D721Med (cell line): Measurements from ENCODE around the gene IL9R.
A peak's percentile ranks its signal among the peaks of the same experiment; 100 is the strongest.

Source experiments
- DNase-seq: peaks from one replicate; pipeline ENCODE4 v3.0.0; 2011; ENCODE audit warnings: low spot score; ENCODE audit not compliant: insufficient read length
- FAIRE-seq: peaks from 2 replicates; lab custom pipeline; 2011; peaks lifted over from hg19 to GRCh38; lab: Jason Lieb, UNC
- TF ChIP-seq, protein P1 (sequence below): IDR thresholded peaks from 2 replicates; pipeline ENCODE4 v1.5.1; 2012; ENCODE audit warnings: mild to moderate bottlenecking, control low read depth; ENCODE audit not compliant: insufficient read depth; ENCODE audit errors: missing control alignments

IL9R gene, protein sequence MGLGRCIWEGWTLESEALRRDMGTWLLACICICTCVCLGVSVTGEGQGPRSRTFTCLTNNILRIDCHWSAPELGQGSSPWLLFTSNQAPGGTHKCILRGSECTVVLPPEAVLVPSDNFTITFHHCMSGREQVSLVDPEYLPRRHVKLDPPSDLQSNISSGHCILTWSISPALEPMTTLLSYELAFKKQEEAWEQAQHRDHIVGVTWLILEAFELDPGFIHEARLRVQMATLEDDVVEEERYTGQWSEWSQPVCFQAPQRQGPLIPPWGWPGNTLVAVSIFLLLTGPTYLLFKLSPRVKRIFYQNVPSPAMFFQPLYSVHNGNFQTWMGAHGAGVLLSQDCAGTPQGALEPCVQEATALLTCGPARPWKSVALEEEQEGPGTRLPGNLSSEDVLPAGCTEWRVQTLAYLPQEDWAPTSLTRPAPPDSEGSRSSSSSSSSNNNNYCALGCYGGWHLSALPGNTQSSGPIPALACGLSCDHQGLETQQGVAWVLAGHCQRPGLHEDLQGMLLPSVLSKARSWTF

DNA sequence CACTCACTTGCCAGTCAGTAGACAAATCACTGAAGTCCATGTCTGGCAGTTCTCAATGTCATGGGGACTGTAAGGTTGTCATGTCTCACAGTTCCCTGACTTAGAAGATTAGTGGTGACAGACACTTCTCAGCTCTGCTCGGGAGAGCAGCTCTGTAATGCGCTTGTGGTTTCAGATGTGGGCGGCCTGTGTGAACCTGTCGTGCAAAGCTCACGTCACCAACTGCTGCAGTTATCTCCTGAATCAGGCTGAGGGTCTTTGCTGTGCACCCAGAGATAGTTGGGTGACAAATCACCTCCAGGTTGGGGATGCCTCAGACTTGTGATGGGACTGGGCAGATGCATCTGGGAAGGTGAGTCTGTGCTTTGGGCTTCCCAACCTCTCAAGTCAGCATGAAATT, at the start of gene IL9R:
Gene IL9R (plus strand): TSS at position 261 of the 400 bp plus-strand sequence. CDS start 64 bp downstream, at position 325.
- TF ChIP-seq, protein P1, sequence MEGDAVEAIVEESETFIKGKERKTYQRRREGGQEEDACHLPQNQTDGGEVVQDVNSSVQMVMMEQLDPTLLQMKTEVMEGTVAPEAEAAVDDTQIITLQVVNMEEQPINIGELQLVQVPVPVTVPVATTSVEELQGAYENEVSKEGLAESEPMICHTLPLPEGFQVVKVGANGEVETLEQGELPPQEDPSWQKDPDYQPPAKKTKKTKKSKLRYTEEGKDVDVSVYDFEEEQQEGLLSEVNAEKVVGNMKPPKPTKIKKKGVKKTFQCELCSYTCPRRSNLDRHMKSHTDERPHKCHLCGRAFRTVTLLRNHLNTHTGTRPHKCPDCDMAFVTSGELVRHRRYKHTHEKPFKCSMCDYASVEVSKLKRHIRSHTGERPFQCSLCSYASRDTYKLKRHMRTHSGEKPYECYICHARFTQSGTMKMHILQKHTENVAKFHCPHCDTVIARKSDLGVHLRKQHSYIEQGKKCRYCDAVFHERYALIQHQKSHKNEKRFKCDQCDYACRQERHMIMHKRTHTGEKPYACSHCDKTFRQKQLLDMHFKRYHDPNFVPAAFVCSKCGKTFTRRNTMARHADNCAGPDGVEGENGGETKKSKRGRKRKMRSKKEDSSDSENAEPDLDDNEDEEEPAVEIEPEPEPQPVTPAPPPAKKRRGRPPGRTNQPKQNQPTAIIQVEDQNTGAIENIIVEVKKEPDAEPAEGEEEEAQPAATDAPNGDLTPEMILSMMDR, result no peak
- DNase-seq (peak; percentile 36), FAIRE-seq (peak; percentile 95)

DNA sequence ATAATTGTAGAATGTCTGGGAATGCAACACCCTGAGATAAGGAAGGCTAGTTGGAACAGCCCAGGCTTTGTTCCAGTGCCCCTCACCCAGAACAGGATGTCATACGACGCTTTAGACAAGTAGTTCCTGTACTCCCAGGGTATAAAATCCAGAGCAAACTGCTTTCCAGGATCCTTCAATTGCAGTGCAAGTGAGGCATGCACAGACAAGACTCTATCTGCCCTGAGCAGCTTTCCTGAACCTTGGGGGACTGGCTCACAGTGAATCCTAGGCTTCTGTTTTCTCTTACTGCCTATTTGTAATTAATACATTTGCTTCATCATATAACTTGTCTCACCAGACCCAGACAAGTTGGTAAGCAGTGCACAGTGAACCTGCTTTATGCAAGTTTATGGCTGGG, 48.4 kb upstream of the IL9R start:
- TF ChIP-seq, protein P1, result no peak
- no peak for FAIRE-seq
- no peak for DNase-seq

DNA sequence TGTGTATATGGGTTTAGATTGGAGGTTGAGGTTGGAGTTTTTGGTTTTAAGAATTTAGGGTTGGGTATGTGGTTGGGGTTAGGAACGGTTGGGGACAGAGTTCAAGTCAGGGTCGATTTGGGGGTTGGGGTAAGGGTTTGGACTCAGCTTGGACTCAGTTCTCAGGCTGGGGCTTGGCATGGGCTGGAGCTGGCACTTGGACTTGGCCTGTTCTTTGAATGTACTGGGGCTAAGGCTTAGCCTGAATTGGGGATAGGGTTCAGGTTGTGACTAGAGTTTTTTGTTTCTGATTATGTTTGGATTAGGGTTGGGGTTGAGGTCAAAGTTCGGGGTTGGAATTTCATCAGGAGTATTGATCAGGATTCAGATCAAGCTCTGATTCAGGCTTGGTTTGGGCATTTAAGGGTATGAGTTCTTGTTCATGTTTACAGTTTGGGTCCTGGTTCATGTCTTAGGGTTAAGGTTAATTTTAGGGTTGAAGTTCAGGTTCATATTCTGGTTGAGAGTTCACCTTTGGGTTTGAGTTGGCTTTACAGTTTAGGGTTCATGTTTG, 46.2 kb upstream of the IL9R start:
- TF ChIP-seq, protein P1, result no peak
- DNase-seq (no peak), FAIRE-seq (no peak)

DNA sequence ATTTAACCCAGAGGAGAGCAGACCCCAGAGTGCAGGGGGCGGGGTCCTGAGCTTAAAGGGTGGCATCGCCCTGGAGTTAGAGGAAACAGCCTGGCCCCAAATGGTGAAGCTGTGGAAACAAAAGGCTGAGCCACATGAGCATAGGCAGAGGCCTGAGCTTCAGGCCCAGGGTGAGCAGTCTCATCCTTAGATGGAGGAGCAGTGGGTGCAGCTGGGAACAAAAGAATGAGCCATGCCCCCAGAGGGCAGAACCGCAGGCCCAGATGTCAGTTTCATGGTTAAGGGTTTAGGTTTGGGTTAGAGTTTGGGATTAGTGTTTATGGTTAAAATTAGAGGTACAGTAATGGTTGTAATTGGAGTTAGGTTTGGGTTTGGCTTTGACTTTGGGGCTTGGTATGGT, 44.4 kb upstream of the IL9R start:
- FAIRE-seq, result no peak
- DNase-seq, result no peak
- TF ChIP-seq, protein P1, result no peak

DNA sequence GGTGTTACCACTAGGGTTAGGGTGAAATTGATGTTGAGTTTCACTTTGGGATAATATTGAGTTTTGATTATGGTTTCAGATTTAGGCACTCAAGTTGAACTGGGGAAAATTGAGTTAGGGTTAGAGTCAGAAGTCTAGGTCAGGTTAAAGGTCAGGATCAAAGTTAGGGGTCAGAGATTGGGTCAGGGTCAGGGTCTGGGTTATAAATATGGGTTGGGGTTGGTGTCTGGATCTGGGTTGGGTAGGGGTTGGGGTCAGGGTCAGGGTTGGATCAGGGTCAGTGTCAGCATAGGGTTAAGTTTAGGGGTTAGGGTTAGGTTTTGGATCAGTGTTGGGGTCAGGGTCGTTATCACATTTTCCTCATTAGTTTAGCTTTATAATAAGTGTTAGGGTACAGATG, 42.7 kb upstream of the IL9R start:
- no peak for DNase-seq
- FAIRE-seq, result no peak
- TF ChIP-seq, protein P1, result no peak

DNA sequence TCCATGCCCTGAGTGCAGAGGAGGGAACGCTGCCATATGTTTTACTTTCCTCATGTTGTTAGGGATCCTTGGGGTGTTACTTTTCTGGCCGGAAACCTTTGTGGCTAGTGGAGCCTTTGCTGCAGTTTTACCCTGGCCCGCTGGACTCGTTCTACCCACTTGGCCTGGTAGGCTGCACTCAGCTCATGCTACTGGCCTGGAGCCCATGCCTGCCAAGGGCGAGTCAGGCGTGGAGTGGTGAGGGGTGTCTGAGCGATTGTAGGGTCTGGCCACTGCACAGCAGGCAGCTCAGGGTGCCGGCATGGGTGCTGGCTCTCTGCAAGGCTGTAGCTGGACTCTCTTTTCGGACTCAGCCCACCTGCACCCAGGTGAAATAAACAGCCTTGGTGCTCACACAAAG, 41.4 kb upstream of the IL9R start:
- TF ChIP-seq, protein P1, result no peak
- DNase-seq, result no peak
- FAIRE-seq, result no peak

DNA sequence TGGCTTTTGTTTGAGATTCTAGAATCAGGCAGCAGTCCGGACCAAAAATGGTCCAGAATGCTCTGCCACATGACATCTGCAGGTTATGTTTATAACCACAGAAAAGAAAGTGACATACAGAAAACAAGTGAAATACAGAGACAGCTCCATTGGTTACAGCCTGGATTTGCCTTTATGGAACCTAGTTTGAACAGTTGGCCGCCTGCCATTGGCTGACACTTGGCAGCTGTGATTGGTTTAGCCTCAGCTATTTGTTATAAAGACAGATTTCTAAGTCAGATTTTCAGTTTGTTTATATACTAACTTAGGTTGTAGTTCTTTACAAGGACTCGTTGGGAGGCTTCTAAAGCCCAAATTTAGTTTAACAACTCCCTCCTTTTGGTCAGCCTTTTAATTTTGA, 40.8 kb upstream of the IL9R start:
- DNase-seq (no peak), FAIRE-seq (no peak)
- TF ChIP-seq, protein P1, result no peak
